Right cardiac atrium (tissue), 5 donors: ENCODE data around the gene TMEM132D. TPM values are rescaled to one million over a fixed set of nuclear protein-coding genes. Genes with fewer than 3 reads are reported as not detected.
"Not testable (repeated sequence)": the region's sequence is repeated elsewhere in the genome, so short reads cannot be mapped to it uniquely, and the experiment has no call there.

Experiments
- ATAC-seq, 2 donors: fragments of 200-7000 bp; cut with Tn5 transposase; one replicate each; pipeline versions ENCODE4 v1.8.0 to v1.9.1; 2020; ENCODE audit warnings: moderate library complexity in 2 of 2, mild to moderate bottlenecking in 1 of 2
- DNase-seq, 3 donors: peaks; one replicate each; pipeline ENCODE4 v3.0.0-alpha.2; 2020
- H3K27ac ChIP-seq: one replicate; pipeline ENCODE4 v1.5.1; 2013; ENCODE audit warnings: mild to moderate bottlenecking, low read length, control low read depth, moderate library complexity
- H3K27me3 ChIP-seq: one replicate; pipeline ENCODE4 v1.6.1; 2013; ENCODE audit not compliant: control insufficient read depth, insufficient read depth
- H3K4me1 ChIP-seq: one replicate; pipeline ENCODE4 v1.6.1; 2013; ENCODE audit warnings: low read length; ENCODE audit not compliant: control insufficient read depth, insufficient read depth
- H3K4me3 ChIP-seq: one replicate; pipeline ENCODE4 v1.5.1; 2013; ENCODE audit warnings: low read length, control low read depth
- H3K9me3 ChIP-seq: one replicate; pipeline ENCODE4 v1.6.1; 2013; ENCODE audit warnings: low read length; ENCODE audit not compliant: control insufficient read depth
- WGBS: extraction: QIAGEN DNeasy Blood & Tissue Kit; methylation state at CpG from one replicate; pipeline ENCODE4 v1.1.7; 2013; 5-methylcytosine and 5-hydroxymethylcytosine counted together
- intact Hi-C, 4 donors: fragments of 100-400 bp; cut with DNase I; formaldehyde crosslinking; loops; one replicate each; pipeline versions ENCODE4 v1.11.0 to v1.14.0; 2022 to 2023
- polyA plus RNA-seq: library from polyadenylated mRNA; stranded (reverse); fragments of 200-250 nt; gene quantifications from one replicate; pipeline ENCODE4 v1.2.3, GENCODE V29; 2013
- total RNA-seq, 4 donors: library from RNA; stranded (reverse); fragmentation: NEBNext Ultra II Directional; extraction: Animal tissue kit (Norgen Biotek cat#: 25700); gene quantifications; one replicate each; pipeline ENCODE4 v1.2.1, GENCODE V29; 2021
- donor health status: healthy with polysubstance abuse.
- donor health status: DM: no; HTN: yes; CAD: no.
- donor health status: DM: no; HTN: no; CAD: no.
- donor health status: DM: no; HTN: yes; CAD: no; lungs with severe emphysema.
- donor health status: DM: yes; HTN: yes; CAD: no.

Gene TMEM132D
- total and polyA plus RNA-seq, 5 donors, result not detected

DNA sequence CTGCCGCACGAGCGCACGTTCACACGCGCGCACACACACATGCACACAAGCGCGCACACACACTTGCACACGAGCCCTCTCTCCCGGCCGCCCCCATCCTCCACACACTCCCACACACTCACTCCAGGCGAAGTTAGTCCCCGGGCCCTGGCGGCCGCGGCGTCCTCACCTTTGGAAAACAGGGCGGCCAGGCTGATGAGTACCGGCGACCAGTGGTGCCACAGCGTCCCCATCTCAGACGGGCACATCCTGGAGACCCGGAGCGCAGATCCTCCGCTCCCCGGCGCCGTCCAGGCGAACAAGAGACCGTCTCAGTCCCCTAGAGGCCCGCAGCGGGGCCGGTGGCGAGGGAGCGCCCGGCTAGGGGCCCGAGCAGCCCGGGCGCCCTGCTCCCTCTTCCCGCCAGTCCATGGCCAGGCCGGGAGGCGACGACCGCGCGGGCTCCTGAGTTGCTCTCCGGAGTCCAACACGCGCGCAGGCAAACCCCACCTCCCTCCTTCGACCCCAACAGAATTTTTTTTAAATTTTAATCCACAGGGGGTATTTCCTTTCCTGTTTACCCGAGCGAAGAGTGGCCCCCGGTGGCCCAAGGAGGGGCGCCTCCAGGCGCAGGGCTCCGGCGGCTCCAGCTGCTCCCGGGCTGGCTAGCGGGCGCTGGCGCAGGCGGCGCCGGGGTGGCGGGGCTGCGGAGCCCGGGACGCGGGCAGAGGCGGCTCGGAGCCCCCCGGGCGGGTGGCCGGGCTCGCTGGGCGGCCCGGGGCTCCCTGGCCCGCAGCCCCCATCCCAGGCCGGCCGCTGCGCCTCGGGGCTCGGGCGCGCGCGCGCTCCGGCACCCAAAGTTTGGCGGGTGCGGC lies 506 bp downstream of the TMEM132D start:
- H3K27ac ChIP-seq, result no peak overlapping the region
- WGBS, result 2% methylated on average over 93 of the region's 93 CpGs
- no peak overlapping the region for H3K4me3 ChIP-seq
- DNase-seq (peak in 1 of 3 donors; percentile 39), ATAC-seq (no peak)
- no peaks in the 10 kb centered on the region for H3K4me1 ChIP-seq
- intact Hi-C loops, result no loop called here
- no peaks in the 10 kb centered on the region for H3K9me3 ChIP-seq
- peaks cover 4% of the 10 kb centered on the region for H3K27me3 ChIP-seq

GRCh38 chr12:129902371-129903091 lies 1.3 kb downstream of the TMEM132D start:
- Histone ChIP-seq H3K27ac (no peak overlapping the region), H3K4me3 (no peak overlapping the region), H3K27me3 (peaks cover 4% of the 10 kb centered on the region), H3K4me1 (no peaks in the 10 kb centered on the region), H3K9me3 (no peaks in the 10 kb centered on the region)
- ATAC-seq (no peak), DNase-seq (no peak)
- 3% methylated on average over 19 of the region's 19 CpGs for WGBS
- intact Hi-C loops, result no loop called here

DNA sequence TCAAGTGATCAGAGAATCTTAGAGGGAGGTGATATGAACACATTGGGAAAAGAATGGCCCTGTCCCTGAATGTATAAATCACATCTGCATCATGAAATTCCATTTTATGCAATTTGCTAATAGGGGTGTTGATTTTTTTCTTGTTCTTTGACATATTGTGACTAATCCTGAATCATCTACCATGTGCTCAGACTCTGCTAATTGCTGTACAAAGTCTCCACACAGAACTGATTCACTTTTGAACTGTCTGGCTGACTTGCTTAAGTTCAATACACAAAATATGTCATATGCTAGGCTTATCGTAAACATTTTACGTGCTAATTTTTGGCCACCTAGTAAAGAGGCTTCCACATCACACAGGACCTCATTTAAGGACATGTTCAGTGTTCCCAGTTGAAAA lies 2.6 kb downstream of the TMEM132D start:
- Histone ChIP-seq H3K4me3 (no peak overlapping the region), H3K4me1 (no peaks in the 10 kb centered on the region), H3K27me3 (peaks cover 4% of the 10 kb centered on the region), H3K9me3 (no peaks in the 10 kb centered on the region), H3K27ac (no peak overlapping the region)
- 87% methylated on average over 2 of the region's 2 CpGs for WGBS
- no peak for DNase-seq
- no peak for ATAC-seq
- intact Hi-C loops, result no loop called here

DNA sequence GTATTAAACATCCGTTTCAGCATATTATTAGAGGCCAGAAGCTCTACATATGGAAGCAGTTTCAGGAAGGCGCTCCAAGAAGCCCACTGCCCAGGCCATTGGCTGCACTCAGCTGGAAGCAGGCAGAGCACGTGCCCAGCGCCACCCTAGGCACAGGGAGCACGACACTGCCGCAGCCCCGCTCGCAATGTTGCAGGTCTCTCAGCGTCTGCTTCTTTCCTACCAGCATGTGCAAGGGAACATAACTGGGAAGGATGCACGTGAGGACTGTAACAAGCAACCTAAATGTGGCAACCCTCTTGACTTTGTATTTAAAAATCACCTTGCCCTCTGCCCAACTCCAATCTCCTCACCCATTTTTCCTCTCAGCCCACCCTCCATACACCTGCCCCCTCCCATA lies 3.5 kb downstream of the TMEM132D start:
- DNase-seq (no peak), ATAC-seq (no peak)
- Histone ChIP-seq H3K27ac (no peak overlapping the region), H3K4me1 (no peaks in the 10 kb centered on the region), H3K27me3 (peaks cover 4% of the 10 kb centered on the region), H3K4me3 (no peak overlapping the region), H3K9me3 (peaks cover under 1% of the 10 kb centered on the region)
- 80% methylated on average over 10 of the region's 10 CpGs for WGBS
- intact Hi-C loops, result no loop called here

- WGBS, result 61% methylated on average over 1 of the region's 1 CpG
- H3K4me3 ChIP-seq, H3K27ac ChIP-seq, H3K4me1 ChIP-seq, H3K9me3 ChIP-seq, intact Hi-C loops, ATAC-seq, H3K27me3 ChIP-seq, DNase-seq: not testable (repeated sequence)
These were observed 4.8 kb downstream of the TMEM132D start for GRCh38 chr12:129899045-129899444.

DNA sequence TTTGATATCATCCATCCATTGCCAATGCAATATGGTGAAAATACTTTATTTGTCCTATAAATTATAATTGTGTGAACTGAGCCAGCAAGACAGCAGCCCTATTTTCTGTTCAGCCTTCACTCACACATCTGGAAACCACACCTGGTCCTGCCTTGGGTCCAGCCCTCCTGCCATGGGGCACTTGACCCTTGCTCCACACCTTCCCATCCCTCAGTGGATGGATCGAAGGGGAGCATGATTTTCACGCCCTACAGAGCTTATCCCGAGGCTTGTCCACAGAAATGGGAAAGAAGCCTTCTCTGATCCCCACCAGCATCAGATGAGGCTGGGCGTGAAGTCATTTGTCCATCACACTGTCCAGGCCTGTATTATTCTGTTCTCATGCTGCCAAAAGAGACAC lies 10.1 kb downstream of the TMEM132D start:
- no peak overlapping the region for H3K4me3 ChIP-seq
- ATAC-seq, result no peak
- 76% methylated on average over 4 of the region's 4 CpGs for WGBS

GRCh38 chr12:129887101-129887500 lies 16.7 kb downstream of the TMEM132D start:
- Histone ChIP-seq H3K4me3 (no peak overlapping the region), H3K27ac (no peak overlapping the region), H3K27me3 (no peaks in the 10 kb centered on the region), H3K4me1 (no peaks in the 10 kb centered on the region), H3K9me3 (no peaks in the 10 kb centered on the region)
- DNase-seq, result no peak
- WGBS, result 25% methylated on average over 4 of the region's 4 CpGs
- no peak for ATAC-seq
- intact Hi-C loops, result no loop called here

More for the DNA sequence above, 10.1 kb downstream of the TMEM132D start:
- intact Hi-C loops, result no loop called here
- Histone ChIP-seq H3K9me3 (peaks cover 2% of the 10 kb centered on the region), H3K27me3 (no peaks in the 10 kb centered on the region), H3K27ac (no peak overlapping the region), H3K4me1 (no peaks in the 10 kb centered on the region)
- DNase-seq, result no peak

DNA sequence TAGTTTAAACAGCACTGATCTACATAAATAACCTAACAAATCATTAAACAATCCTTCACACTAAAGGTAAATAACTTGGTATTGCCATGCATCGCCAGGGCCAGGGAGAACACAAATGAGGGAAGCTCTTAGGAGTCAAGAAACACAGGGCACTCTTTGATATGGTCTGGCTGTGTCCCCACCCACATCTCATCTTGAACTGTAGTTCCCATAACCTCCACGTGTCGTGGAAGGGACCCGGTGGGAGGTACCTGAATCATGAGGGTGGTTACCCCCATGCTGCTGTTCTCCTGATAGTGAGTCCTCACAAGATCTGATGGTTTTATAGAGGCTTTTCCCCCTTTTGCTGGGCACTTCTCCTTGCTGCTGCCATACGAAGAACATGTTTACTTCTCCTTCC lies 17.3 kb downstream of the TMEM132D start:
- Histone ChIP-seq H3K9me3 (no peaks in the 10 kb centered on the region), H3K27me3 (no peaks in the 10 kb centered on the region), H3K4me1 (no peaks in the 10 kb centered on the region), H3K4me3 (no peak overlapping the region), H3K27ac (no peak overlapping the region)
- DNase-seq, result no peak
- ATAC-seq, result no peak
- intact Hi-C loops, result no loop called here
- 59% methylated on average over 5 of the region's 5 CpGs for WGBS

- H3K4me3 ChIP-seq, result no peak overlapping the region
- H3K27ac ChIP-seq, result no peak overlapping the region
- intact Hi-C loops, result no loop called here
- no peak for DNase-seq
- no peaks in the 10 kb centered on the region for H3K27me3 ChIP-seq
- WGBS, result 31% methylated on average over 3 of the region's 3 CpGs
- no peak for ATAC-seq
- no peaks in the 10 kb centered on the region for H3K9me3 ChIP-seq
- H3K4me1 ChIP-seq, result no peaks in the 10 kb centered on the region
These were observed 18.5 kb downstream of the TMEM132D start for GRCh38 chr12:129885287-129885686.

GRCh38 chr12:129877411-129877810 lies 26.4 kb downstream of the TMEM132D start:
- H3K9me3 ChIP-seq, result no peaks in the 10 kb centered on the region
- 89% methylated on average over 11 of the region's 11 CpGs for WGBS
- no peaks in the 10 kb centered on the region for H3K27me3 ChIP-seq
- no peak overlapping the region for H3K27ac ChIP-seq
- intact Hi-C loops, result no loop called here
- no peaks in the 10 kb centered on the region for H3K4me1 ChIP-seq
- DNase-seq (no peak), ATAC-seq (no peak)
- no peak overlapping the region for H3K4me3 ChIP-seq

GRCh38 chr12:129873833-129874208 lies 30.0 kb downstream of the TMEM132D start:
- 68% methylated on average over 6 of the region's 6 CpGs for WGBS

More at GRCh38 chr12:129873833-129874208, 30.0 kb downstream of the TMEM132D start:
- Histone ChIP-seq H3K4me3 (no peak overlapping the region), H3K9me3 (no peaks in the 10 kb centered on the region), H3K4me1 (no peaks in the 10 kb centered on the region), H3K27ac (no peak overlapping the region), H3K27me3 (no peaks in the 10 kb centered on the region)
- DNase-seq, result no peak
- no peak for ATAC-seq
- intact Hi-C loops, result no loop called here
